Neural progenitor cell (in vitro differentiated cells): ENCODE results near the gene PIP5K1B.

Experiments
- CTCF ChIP-seq: fragments of 200-600 bp; sonication (generic); IDR thresholded peaks from 2 replicates; pipeline ENCODE4 v1.5.1; 2017; ENCODE audit warnings: antibody characterized with exemption, mild to moderate bottlenecking
- EZH2 ChIP-seq: fragments of 200-600 bp; sonication (generic); IDR thresholded peaks from 2 replicates; pipeline ENCODE4 v1.6.1; 2017; ENCODE audit warnings: antibody characterized with exemption, mild to moderate bottlenecking, moderate library complexity
- EZH2phosphoT487 ChIP-seq: fragments of 200-600 bp; sonication (generic); IDR thresholded peaks from 2 replicates; pipeline ENCODE4 v1.6.1; 2017; ENCODE audit warnings: antibody characterized with exemption

GRCh38 chr9:68907910-68908309, 202.9 kb downstream of the PIP5K1B start:
- TF ChIP-seq CTCF, result no peak
- TF ChIP-seq EZH2, result no peak
- TF ChIP-seq EZH2phosphoT487, result no peak
